ENCODE data around the gene DYNLT4.

DNA sequence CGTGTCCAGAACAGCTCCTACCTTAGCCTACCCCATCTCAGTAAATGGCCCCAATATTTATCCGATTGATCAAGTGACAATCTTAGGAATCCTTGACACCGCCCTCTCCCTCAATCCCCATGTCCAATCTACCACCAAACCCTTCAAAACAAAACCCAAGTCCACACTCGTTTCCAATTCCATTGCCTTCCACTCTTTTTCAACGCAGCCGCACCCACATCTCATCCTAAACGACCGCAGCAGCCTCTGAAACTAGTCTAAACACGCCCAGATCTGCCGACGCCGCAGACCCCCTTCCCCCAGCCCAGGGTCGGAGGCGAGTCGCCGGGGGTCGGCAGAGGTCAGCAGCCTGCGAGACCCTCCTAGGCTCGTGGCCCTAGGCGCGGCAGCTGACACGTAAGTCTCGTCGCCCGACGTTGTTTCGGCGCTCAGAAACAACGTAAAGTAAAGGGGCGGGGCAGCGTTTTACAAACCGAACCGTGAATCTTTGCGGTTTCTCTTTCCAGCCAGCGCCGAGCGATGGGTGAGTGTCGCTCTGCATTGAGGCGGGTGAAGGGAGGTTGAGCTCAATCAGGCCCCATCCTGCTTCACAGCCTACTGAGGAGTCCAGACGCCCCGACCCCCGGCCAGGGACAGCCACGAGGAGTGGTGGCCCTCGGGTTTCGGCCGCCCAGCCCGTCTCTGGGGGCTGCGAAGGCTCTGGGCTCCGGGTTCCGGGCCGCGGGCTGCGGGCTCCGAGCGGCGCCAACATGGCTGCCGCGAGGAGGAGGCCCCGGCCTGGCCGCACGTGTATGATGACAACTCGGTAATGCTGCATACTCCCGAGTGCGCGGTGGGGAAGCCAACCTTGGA is 31.8 kb downstream of the DYNLT4 start, which contains the start of gene RPS8:
- TF ChIP-seq, protein P1, sequence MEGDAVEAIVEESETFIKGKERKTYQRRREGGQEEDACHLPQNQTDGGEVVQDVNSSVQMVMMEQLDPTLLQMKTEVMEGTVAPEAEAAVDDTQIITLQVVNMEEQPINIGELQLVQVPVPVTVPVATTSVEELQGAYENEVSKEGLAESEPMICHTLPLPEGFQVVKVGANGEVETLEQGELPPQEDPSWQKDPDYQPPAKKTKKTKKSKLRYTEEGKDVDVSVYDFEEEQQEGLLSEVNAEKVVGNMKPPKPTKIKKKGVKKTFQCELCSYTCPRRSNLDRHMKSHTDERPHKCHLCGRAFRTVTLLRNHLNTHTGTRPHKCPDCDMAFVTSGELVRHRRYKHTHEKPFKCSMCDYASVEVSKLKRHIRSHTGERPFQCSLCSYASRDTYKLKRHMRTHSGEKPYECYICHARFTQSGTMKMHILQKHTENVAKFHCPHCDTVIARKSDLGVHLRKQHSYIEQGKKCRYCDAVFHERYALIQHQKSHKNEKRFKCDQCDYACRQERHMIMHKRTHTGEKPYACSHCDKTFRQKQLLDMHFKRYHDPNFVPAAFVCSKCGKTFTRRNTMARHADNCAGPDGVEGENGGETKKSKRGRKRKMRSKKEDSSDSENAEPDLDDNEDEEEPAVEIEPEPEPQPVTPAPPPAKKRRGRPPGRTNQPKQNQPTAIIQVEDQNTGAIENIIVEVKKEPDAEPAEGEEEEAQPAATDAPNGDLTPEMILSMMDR (IDR thresholded peaks at IDR 0.05): peak in 1 of 7 experiments; percentile 10
- TF ChIP-seq POLR2A (IDR thresholded peaks at IDR 0.05): peak in 2 of 4 donors; percentile 75 to 93
- TF ChIP-seq EP300 (IDR thresholded peaks at IDR 0.05): no peak
